GM21526 (cell line): ENCODE data around the gene NFATC3.
"Not testable (repeated sequence)": the region's sequence is repeated elsewhere in the genome, so short reads cannot be mapped to it uniquely, and the experiment has no call there.

ENCODE experiments used
- ATAC-seq: cut with Tn5 transposase; IDR thresholded peaks from one replicate; pipeline ENCODE4 v1.9.1; 2021; ENCODE audit warnings: moderate library complexity; ENCODE audit not compliant: unreplicated experiment, low FRiP score

NFATC3 gene

GRCh38 chr16:68115851-68116250 lies 30.7 kb downstream of the NFATC3 start:
- no peak for ATAC-seq

GRCh38 chr16:68116256-68116867 lies 31.2 kb downstream of the NFATC3 start:
- ATAC-seq: no peak

- no peak for ATAC-seq
Measured at GRCh38 chr16:68117884-68118283, 32.7 kb downstream of the NFATC3 start.

- not testable (repeated sequence) for ATAC-seq
Measured at GRCh38 chr16:68118954-68119353, 33.8 kb downstream of the NFATC3 start.

GRCh38 chr16:68120496-68120895 lies 35.3 kb downstream of the NFATC3 start:
- not testable (repeated sequence) for ATAC-seq

GRCh38 chr16:68126395-68126794 lies 41.2 kb downstream of the NFATC3 start:
- ATAC-seq: no peak

GRCh38 chr16:68128577-68129305 lies 43.6 kb downstream of the NFATC3 start:
- ATAC-seq: no peak

GRCh38 chr16:68130520-68130919 lies 45.4 kb downstream of the NFATC3 start:
- no peak for ATAC-seq

- ATAC-seq: no peak
Measured at GRCh38 chr16:68131813-68132706, 46.9 kb downstream of the NFATC3 start.

- ATAC-seq: not testable (repeated sequence)
Measured at GRCh38 chr16:68133000-68133399, 47.8 kb downstream of the NFATC3 start.

GRCh38 chr16:68134644-68135043 lies 49.5 kb downstream of the NFATC3 start:
- ATAC-seq: no peak

- ATAC-seq: no peak
Measured at GRCh38 chr16:68136515-68136914, 51.3 kb downstream of the NFATC3 start.

GRCh38 chr16:68144008-68144407 lies 58.8 kb downstream of the NFATC3 start:
- no peak for ATAC-seq

- no peak for ATAC-seq
Measured at GRCh38 chr16:68146585-68146984, 61.4 kb downstream of the NFATC3 start.

GRCh38 chr16:68147444-68147843 lies 62.3 kb downstream of the NFATC3 start:
- no peak for ATAC-seq

- ATAC-seq: no peak
Measured at GRCh38 chr16:68149596-68149995, 64.4 kb downstream of the NFATC3 start.

- no peak for ATAC-seq
Measured at GRCh38 chr16:68155425-68155824, 70.3 kb downstream of the NFATC3 start.

- ATAC-seq: no peak
Measured at GRCh38 chr16:68162413-68162812, 77.2 kb downstream of the NFATC3 start.

- not testable (repeated sequence) for ATAC-seq
Measured at GRCh38 chr16:68163275-68163674, 78.1 kb downstream of the NFATC3 start.

- ATAC-seq: no peak
Measured at GRCh38 chr16:68166264-68166663, 81.1 kb downstream of the NFATC3 start.

GRCh38 chr16:68179196-68179795 lies 94.1 kb downstream of the NFATC3 start:
- ATAC-seq: no peak
